ENCODE results near the gene SMPD2. TPM values are rescaled to one million over a fixed set of nuclear protein-coding genes. Genes with fewer than 3 reads are reported as not detected.
A peak's percentile ranks its signal among the peaks of the same experiment; 100 is the strongest.

Gene SMPD2
- total and polyA plus RNA-seq, 9 of the 15 experiments (the other 6 are each of a cell fraction or from before 2014, with no cell fraction given) = 0.13 to 21.8 (median 18.3) TPM

- H3K27me3 ChIP-seq (ENCODE audit: control insufficient read depth in 2 of 2, insufficient read depth in 2 of 2, low read length in 2 of 2) = no peaks in the 10 kb centered on the region
- no peaks in the 10 kb centered on the region for H3K9me1 ChIP-seq (ENCODE audit: control insufficient read depth, insufficient read depth, low read length)
- peak overlapping the region in 1 of 2 experiments; percentile 40; a peak in 1 of 4 replicates for H3K9ac ChIP-seq (ENCODE audit: insufficient read depth in 1 of 2, low read depth in 2 of 2, low read length in 2 of 2)
- intact Hi-C loops (cut with micrococcal nuclease) = no loop called here
- H3K27ac ChIP-seq (ENCODE audit: extremely low read depth, low read depth, low read length) = no peak overlapping the region
- POLR2A ChIA-PET = interaction anchor here (0.6 to 9.8 kb wide), 4 partner anchors 8 to 1082 kb away, joined by 3 to 92 read pairs (median 5); partner anchors contain the start of gene MICAL1
- 0 out of 2 replicates have a peak, but pooled peaks have one; percentile 32 for TF ChIP-seq POLR2G (IDR thresholded peaks at IDR 0.05; ENCODE audit: low read depth, low read length)
- 0 out of 2 replicates have a peak, but pooled peaks have one; percentile 45 for TF ChIP-seq RBFOX2 (IDR thresholded peaks at IDR 0.05; ENCODE audit: low read depth, low read length)
- no peak for TF ChIP-seq NFE2 (IDR thresholded peaks at IDR 0.05; ENCODE audit: low read depth)
- TF ChIP-seq ZNF77 (CRISPR knock-in tag; IDR thresholded peaks at IDR 0.05) = no peak
- TF ChIP-seq ZBTB17 (CRISPR knock-in tag; IDR thresholded peaks at IDR 0.05) = no peak
- 90% methylated on average over 9 of the region's 10 CpGs for WGBS (ENCODE audit: insufficient coverage, low coverage, missing lambda C conversion rate)
- FAIRE-seq (no peak), ATAC-seq (no peak), DNase-seq (ENCODE audit: extremely low read depth in 1 of 4, low spot score in 3 of 4) (no peak)
- in situ Hi-C loops (cut with MboI) = no loop called here
- peaks cover 50% of the 10 kb centered on the region for H3K36me3 ChIP-seq (ENCODE audit: control insufficient read depth, insufficient read depth, low read length)
- no peaks in the 10 kb centered on the region for H4K20me1 ChIP-seq (replicated peaks; ENCODE audit: control insufficient read depth, insufficient read depth, low read length)
- CTCF ChIA-PET (ENCODE audit: low intra/inter-chr PET ratio) = no interaction called here
- H2AFZ ChIP-seq (ENCODE audit: low read depth, low read length) = no peak overlapping the region
- H3K79me2 ChIP-seq (ENCODE audit: control insufficient read depth, insufficient read depth, low read length) = peaks cover 20% of the 10 kb centered on the region
- H3K4me2 ChIP-seq (ENCODE audit: insufficient read depth, low read length) = no peak overlapping the region
- BruUV-seq (replicated peaks) = no TSS peak
- H3K4me3 ChIP-seq = no peak overlapping the region
- no peaks in the 10 kb centered on the region for H3K9me3 ChIP-seq (replicated peaks; ENCODE audit: control insufficient read depth, insufficient read depth, low read depth, low read length)
- peaks cover 22 to 45% of the 10 kb centered on the region in 2 experiments; a peak in 4 of 5 replicates for H3K4me1 ChIP-seq (replicated peaks in 1 of 2; ENCODE audit: control insufficient read depth in 2 of 2, insufficient read depth in 2 of 2, low read length in 2 of 2)
Observed at GRCh38 chr6:109443425-109443950, 3.0 kb downstream of the SMPD2 start.

- no TSS peak for BruUV-seq (replicated peaks)
- no peak overlapping the region for H2AFZ ChIP-seq (ENCODE audit: low read depth, low read length)
- ChIA-PET CTCF (ENCODE audit: low intra/inter-chr PET ratio) (no interaction called here), POLR2A (interaction anchor here (1.0 to 9.8 kb wide), 7 partner anchors 8 to 264 kb away, joined by 3 to 92 read pairs (median 5); partner anchors contain the start of genes MICAL1 and ZBTB24)
- in situ Hi-C loops (cut with MboI) = no loop called here
- peaks cover 18 to 55% of the 10 kb centered on the region in 2 experiments; a peak in 4 of 5 replicates for H3K4me1 ChIP-seq (replicated peaks in 1 of 2; ENCODE audit: control insufficient read depth in 2 of 2, insufficient read depth in 2 of 2, low read length in 2 of 2)
- DNase-seq (ENCODE audit: extremely low read depth in 1 of 4, low spot score in 3 of 4) (peak; percentile 24 to 47 (median 38)), ATAC-seq (peak; percentile 28), FAIRE-seq (peak; percentile 54)
- peak overlapping the region in 1 of 2 experiments; percentile 84; a peak in 1 of 4 replicates for H3K9ac ChIP-seq (ENCODE audit: insufficient read depth in 1 of 2, low read depth in 2 of 2, low read length in 2 of 2)
- H3K27me3 ChIP-seq (ENCODE audit: control insufficient read depth in 2 of 2, insufficient read depth in 2 of 2, low read length in 2 of 2) = no peaks in the 10 kb centered on the region
- H3K4me3 ChIP-seq = no peak overlapping the region
- peaks cover 20% of the 10 kb centered on the region for H3K79me2 ChIP-seq (ENCODE audit: control insufficient read depth, insufficient read depth, low read length)
- intact Hi-C loops (cut with micrococcal nuclease) = loop anchor here (2.0 kb wide), 1 partner anchor 257 kb away; no protein-coding TSS in a partner anchor
- H3K4me2 ChIP-seq (ENCODE audit: insufficient read depth, low read length) = 0 out of 2 replicates have a peak overlapping the region, but pooled peaks have one; percentile 29
- H3K27ac ChIP-seq (ENCODE audit: extremely low read depth, low read depth, low read length) = peak overlapping the region; percentile 41; the same call in 2 of the 3 replicates
- H3K36me3 ChIP-seq (ENCODE audit: control insufficient read depth, insufficient read depth, low read length) = peaks cover 50% of the 10 kb centered on the region
- WGBS (ENCODE audit: insufficient coverage, low coverage, missing lambda C conversion rate) = 81% methylated on average over 9 of the region's 9 CpGs
- H4K20me1 ChIP-seq (replicated peaks; ENCODE audit: control insufficient read depth, insufficient read depth, low read length) = no peaks in the 10 kb centered on the region
- H3K9me3 ChIP-seq (replicated peaks; ENCODE audit: control insufficient read depth, insufficient read depth, low read depth, low read length) = no peaks in the 10 kb centered on the region
- H3K9me1 ChIP-seq (ENCODE audit: control insufficient read depth, insufficient read depth, low read length) = no peaks in the 10 kb centered on the region
- TF ChIP-seq, protein P1, sequence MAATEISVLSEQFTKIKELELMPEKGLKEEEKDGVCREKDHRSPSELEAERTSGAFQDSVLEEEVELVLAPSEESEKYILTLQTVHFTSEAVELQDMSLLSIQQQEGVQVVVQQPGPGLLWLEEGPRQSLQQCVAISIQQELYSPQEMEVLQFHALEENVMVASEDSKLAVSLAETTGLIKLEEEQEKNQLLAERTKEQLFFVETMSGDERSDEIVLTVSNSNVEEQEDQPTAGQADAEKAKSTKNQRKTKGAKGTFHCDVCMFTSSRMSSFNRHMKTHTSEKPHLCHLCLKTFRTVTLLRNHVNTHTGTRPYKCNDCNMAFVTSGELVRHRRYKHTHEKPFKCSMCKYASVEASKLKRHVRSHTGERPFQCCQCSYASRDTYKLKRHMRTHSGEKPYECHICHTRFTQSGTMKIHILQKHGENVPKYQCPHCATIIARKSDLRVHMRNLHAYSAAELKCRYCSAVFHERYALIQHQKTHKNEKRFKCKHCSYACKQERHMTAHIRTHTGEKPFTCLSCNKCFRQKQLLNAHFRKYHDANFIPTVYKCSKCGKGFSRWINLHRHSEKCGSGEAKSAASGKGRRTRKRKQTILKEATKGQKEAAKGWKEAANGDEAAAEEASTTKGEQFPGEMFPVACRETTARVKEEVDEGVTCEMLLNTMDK (IDR thresholded peaks at IDR 0.05; ENCODE audit: borderline replicate concordance, insufficient read depth, low read depth, low read length, poor library complexity, severe bottlenecking) = peak; percentile 46
- no peak for TF ChIP-seq MIER1 (IDR thresholded peaks at IDR 0.05; ENCODE audit: low read depth)
- no peak for TF ChIP-seq TCF7 (IDR thresholded peaks at IDR 0.05; ENCODE audit: borderline replicate concordance)
- no peak for TF ChIP-seq NFXL1 (CRISPR knock-in tag; IDR thresholded peaks at IDR 0.05)
- TF ChIP-seq, protein P2, sequence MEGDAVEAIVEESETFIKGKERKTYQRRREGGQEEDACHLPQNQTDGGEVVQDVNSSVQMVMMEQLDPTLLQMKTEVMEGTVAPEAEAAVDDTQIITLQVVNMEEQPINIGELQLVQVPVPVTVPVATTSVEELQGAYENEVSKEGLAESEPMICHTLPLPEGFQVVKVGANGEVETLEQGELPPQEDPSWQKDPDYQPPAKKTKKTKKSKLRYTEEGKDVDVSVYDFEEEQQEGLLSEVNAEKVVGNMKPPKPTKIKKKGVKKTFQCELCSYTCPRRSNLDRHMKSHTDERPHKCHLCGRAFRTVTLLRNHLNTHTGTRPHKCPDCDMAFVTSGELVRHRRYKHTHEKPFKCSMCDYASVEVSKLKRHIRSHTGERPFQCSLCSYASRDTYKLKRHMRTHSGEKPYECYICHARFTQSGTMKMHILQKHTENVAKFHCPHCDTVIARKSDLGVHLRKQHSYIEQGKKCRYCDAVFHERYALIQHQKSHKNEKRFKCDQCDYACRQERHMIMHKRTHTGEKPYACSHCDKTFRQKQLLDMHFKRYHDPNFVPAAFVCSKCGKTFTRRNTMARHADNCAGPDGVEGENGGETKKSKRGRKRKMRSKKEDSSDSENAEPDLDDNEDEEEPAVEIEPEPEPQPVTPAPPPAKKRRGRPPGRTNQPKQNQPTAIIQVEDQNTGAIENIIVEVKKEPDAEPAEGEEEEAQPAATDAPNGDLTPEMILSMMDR (IDR thresholded peaks at IDR 0.05 in 2 of 3, conservative IDR thresholded peaks at IDR 0.05 in 1 of 3; ENCODE audit: insufficient read depth in 2 of 3, low read depth in 1 of 3, low read length in 3 of 3) = peak; percentile 24 to 50 (median 37); a peak in 4 of 6 replicates
- TF ChIP-seq CBFB (CRISPR knock-in tag; IDR thresholded peaks at IDR 0.05) = no peak
Observed at GRCh38 chr6:109445382-109445781, 4.9 kb downstream of the SMPD2 start.
